HG02798 (cell line): ENCODE data around the gene PALLD.

Source experiments
- ATAC-seq: cut with Tn5 transposase; IDR thresholded peaks from one replicate; pipeline ENCODE4 v1.9.1; 2021; ENCODE audit warnings: mild to moderate bottlenecking; ENCODE audit not compliant: unreplicated experiment, poor library complexity

The PALLD gene

DNA sequence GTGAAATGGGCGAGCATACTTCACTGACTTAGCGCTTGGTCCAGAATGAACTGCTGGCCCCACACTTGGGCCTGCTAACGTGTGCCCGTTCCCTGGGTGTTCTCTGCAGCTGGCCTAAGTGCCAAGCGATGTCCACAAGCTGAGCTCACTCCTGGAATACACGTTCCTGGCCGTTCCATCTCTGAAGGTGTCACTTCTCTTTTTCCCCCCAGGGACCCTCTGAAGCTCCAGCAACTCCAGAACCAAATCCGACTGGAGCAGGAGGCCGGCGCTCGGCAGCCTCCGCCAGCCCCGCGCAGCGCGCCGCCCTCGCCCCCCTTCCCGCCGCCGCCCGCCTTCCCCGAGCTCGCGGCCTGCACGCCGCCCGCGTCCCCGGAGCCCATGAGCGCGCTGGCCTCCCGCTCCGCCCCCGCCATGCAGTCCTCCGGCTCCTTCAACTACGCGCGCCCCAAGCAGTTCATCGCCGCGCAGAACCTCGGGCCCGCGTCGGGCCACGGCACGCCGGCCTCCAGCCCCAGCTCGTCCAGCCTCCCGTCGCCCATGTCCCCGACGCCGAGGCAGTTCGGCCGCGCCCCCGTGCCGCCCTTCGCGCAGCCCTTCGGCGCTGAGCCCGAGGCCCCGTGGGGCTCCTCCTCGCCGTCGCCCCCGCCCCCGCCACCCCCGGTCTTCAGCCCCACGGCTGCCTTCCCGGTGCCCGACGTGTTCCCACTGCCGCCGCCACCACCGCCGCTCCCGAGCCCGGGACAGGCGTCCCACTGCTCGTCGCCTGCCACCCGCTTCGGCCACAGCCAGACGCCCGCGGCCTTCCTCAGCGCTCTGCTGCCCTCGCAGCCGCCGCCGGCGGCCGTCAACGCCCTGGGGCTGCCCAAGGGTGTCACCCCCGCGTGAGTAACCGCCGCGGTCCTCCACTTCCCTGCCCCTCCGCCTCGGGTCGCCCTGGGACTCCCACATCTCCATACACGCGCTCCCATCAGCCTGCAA lies 380.9 kb downstream of the PALLD start:
- peak; percentile 48 for ATAC-seq

GRCh38 chr4:168878623-168879022 lies 381.8 kb downstream of the PALLD start:
- no peak for ATAC-seq

GRCh38 chr4:168879188-168879587 lies 382.3 kb downstream of the PALLD start:
- ATAC-seq: peak; percentile 32

DNA sequence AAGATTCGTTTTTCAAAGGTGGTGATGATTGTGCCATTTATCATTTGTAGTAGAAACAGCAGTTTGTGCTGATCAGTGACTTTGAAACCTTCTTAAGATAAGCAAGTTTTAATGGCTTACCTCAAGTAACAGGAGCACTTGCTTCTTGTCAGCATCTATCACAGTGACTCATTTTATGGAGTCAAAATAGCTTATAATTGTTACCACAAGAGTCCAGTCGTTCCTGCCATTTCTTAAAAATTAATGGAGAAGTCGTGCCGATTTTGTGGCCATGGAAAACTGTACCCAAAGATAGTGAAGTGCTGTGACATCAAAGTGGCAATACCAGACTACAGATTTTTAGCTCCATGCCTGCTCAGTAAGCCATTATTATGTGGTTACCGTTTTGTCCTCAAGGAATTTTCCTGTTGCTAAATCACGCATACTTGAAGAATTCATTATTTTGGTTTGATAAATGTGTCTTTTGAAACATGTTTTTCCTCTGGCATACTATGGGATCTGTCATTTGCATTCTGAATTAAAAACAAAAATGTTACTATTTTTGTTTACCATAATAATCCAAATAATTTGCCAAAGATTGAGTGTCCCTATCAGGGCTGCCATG lies 383.3 kb downstream of the PALLD start:
- ATAC-seq: no peak

- peak; percentile 61 for ATAC-seq
Observed at GRCh38 chr4:168880811-168881595, 384.2 kb downstream of the PALLD start.

GRCh38 chr4:168881781-168882420 lies 385.0 kb downstream of the PALLD start:
- ATAC-seq: no peak

DNA sequence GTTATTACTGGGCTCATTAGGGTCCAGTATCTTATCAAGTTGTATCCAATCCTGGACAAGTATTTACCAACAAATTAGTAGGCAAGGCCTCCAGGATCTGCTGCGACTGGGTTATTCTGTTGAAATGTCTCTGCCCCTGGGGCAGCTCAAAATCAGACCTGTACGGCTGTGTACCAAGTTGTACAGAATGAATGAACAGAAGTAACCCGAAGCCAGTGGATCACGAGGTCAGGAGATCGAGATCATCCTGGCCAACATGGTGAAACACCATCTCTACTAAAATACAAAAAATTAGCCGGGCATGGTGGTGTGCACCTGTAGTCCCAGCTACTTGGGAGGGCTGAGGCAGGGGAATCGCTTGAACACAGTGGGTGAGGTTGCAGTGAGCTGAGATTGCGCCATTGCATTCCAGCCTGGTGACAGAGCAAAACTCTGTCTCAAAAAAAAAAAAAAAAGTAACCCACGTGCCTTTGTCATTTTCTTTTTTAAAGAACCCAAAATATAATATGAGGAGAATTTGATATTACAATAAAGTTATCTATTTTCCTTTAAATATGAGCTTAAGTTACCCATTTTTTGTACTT lies 385.9 kb downstream of the PALLD start:
- ATAC-seq: no peak

DNA sequence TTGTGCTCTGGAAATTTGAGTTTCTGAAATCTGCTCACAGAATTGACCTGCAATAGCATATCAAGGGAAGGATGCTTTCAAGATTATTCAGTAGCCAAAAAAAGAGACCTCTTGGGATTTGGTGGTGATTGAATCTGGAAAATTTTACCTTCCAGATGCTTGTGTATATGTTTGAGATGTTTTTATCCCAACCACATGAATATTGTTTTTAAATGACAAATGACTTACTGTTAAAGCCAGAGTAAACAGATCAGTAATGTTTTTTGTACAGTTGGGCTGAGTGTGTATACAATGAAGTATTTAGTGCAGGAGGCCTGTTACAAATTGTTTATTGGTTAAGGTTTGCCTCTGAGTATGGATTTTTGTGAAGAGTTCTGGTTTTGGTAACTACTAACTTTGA lies 386.7 kb downstream of the PALLD start:
- no peak for ATAC-seq

DNA sequence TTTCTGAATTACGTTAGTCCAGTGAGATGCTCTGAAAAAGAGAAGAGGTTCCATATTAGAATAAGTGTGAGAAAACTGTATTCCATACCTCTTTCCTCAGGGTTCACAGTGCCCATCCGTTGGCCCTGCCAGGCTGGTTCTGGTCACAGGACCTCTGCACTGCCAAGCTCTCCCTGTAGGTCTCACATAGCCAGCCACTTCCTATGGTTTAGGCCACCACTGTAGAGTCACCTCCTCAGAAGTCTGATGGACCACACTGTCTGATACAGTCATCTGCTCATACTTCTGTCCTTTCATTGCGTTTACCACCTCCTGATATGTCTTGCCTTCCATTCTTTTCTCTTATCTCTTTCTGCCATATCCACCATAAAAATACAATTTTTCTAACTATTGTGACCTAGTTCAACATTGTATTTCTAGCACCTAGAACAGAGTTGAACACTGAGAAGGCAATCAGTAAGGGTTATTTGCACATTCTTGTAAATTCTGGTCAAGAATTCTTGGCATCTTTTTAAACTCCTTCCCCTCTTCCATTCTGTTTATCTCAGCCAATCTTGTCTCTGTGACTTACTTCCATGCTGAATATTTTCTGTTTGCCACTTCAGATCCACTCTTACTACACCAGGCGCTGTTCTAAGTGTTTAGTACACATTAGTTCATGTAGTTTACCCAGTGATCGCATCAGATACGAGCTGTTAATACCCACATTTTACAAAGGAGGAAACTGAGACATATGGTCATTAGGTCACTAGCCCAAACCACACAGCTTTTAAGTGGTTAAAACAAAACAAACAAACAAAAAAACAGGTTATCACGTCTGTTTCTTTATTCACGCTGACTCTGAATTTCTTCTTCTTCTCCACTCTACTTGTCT lies 387.6 kb downstream of the PALLD start:
- ATAC-seq: no peak

GRCh38 chr4:168885400-168885799 lies 388.5 kb downstream of the PALLD start:
- no peak for ATAC-seq

DNA sequence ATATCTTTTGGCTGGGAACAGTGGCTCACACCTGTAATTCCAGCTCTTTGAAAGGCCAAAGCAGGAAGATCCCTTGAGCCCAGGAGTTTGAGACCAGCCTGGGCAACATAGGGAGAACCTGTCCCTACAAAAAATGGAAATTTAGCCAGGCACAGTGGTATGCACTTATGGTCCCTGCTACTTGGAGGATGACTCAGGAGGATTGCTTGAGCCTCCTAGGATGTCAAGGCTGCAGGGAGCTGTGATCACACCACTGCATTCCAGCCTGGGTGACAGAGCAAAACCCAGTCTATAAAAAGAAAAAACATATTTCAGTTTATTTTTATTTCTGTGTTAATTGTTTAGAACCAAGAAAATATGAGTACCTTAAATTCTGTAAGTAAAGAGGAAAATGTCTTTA lies 389.5 kb downstream of the PALLD start:
- no peak for ATAC-seq

- ATAC-seq: no peak
Observed at GRCh38 chr4:168887809-168888208, 391.0 kb downstream of the PALLD start.

DNA sequence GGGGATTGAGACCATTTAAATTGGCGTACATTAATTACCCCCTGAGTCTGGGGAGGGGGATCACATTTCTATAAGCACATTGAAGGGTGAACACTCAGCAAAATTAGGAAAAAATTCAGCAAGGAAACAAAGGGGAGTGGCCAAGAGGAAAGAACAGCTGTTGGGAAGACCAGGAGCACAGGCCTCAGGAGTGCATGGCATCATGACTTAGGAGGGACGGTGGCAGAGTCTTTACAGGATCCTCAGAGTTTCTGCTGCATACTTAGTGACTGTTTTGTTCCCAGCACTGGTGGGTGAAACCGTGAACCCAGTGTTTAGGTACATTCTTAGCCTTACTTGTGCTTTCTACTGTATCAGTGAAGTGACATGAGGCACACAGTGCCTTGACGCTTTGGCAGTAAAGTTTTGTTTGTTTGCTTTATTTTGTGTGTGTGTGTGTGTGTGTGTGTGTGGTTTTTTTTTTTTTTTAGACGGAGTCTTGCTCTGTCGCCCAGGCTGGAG lies 391.9 kb downstream of the PALLD start:
- no peak for ATAC-seq

GRCh38 chr4:168891086-168891485 lies 394.2 kb downstream of the PALLD start:
- no peak for ATAC-seq

DNA sequence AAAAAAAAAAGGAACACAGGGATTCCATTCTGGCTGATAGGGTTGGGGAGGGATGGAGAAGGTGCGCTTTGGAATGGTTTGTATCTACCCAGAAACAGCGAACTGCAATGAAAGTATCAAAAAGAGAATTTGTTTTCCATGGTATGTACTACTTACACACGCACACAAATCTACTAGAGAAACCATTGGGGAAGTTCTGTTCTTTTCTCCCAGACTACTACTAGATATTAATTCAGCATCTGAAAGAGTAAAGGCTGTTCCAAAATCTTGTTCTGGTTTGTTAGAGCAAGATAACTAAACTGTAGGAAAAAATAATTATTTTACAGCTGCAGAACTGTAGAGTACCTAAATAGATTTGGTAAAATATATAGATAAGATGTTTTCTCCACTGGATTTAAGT lies 394.8 kb downstream of the PALLD start:
- ATAC-seq: no peak

GRCh38 chr4:168892475-168892874 lies 395.6 kb downstream of the PALLD start:
- ATAC-seq: no peak

- no peak for ATAC-seq
Observed at GRCh38 chr4:168893205-168893604, 396.4 kb downstream of the PALLD start.

DNA sequence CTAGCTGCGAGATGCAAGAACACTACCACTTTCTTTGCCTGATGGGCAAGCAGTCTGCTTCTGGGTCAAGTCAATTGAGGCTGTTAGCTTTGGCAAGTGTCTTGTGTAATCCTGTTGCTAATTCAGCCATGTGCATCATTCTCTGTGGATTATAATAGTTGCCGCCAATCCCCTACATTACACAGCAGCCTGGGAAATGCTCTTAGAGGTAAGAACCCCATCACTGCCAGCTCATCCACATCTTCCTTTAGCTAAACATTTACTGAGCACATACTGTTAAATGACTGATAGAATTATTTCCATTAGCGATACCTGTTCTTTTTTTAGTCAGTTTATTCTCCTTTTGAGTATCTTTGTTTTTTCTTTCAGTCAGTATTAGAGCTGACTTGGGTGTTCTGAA lies 397.0 kb downstream of the PALLD start:
- no peak for ATAC-seq

DNA sequence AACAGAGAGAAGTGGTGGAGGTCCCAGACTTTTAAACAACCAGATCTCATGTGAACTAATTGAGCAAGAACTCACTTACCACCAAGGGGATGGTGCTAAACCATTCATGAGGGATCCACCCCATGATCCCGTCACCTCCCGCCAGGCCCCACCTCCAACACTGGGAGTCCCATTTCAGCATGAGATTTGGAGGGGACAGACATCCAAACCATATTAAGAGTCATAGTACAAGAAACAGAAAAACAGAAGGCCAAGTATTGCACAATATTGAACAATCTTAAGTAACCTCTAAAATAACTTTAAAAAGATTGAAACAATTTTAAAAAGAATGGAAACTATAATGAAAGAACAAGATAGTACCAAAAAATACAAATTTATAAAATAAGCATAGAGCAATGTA lies 403.2 kb downstream of the PALLD start:
- ATAC-seq: no peak
